GM04503 (cell line): Measurements from ENCODE around the gene MSRB3.
"Not testable (repeated sequence)": the region's sequence is repeated elsewhere in the genome, so short reads cannot be mapped to it uniquely, and the experiment has no call there.

Source experiments
- DNase-seq: peaks from one replicate; pipeline ENCODE4 v3.0.0-alpha.2; 2012; ENCODE audit warnings: low read depth

Gene MSRB3

GRCh38 chr12:65278576-65279368 lies at the start of gene MSRB3:
MSRB3 (plus strand) TSS chr12:65278683; CDS start chr12:65308580, 29,897 bp downstream.
- DNase-seq = peak; percentile 31

GRCh38 chr12:65229441-65229840 lies 49.0 kb upstream of the MSRB3 start:
- DNase-seq = peak; percentile 9

GRCh38 chr12:65232476-65233077 lies 45.9 kb upstream of the MSRB3 start:
- DNase-seq = no peak

- no peak for DNase-seq
Measured at GRCh38 chr12:65237153-65237552, 41.3 kb upstream of the MSRB3 start.

GRCh38 chr12:65238609-65239008 lies 39.9 kb upstream of the MSRB3 start:
- DNase-seq = no peak

GRCh38 chr12:65248656-65249633 lies 29.5 kb upstream of the MSRB3 start:
- DNase-seq = no peak

GRCh38 chr12:65252515-65252914 lies 26.0 kb upstream of the MSRB3 start:
- no peak for DNase-seq

GRCh38 chr12:65257986-65258385 lies 20.5 kb upstream of the MSRB3 start:
- DNase-seq = no peak

- DNase-seq = no peak
Measured at GRCh38 chr12:65259501-65259900, 19.0 kb upstream of the MSRB3 start.

- no peak for DNase-seq
Measured at GRCh38 chr12:65263777-65264176, 14.7 kb upstream of the MSRB3 start.

- no peak for DNase-seq
Measured at GRCh38 chr12:65266408-65266807, 12.1 kb upstream of the MSRB3 start.

GRCh38 chr12:65269603-65270002 lies 8.9 kb upstream of the MSRB3 start:
- DNase-seq = no peak

GRCh38 chr12:65274602-65275272 lies 3.7 kb upstream of the MSRB3 start:
- DNase-seq = no peak

- DNase-seq = no peak
Measured at GRCh38 chr12:65275627-65276026, 2.9 kb upstream of the MSRB3 start.

GRCh38 chr12:65276916-65277530 lies 1.5 kb upstream of the MSRB3 start:
- no peak for DNase-seq

- no peak for DNase-seq
Measured at GRCh38 chr12:65277994-65278575, 398 bp upstream of the MSRB3 start.

GRCh38 chr12:65279369-65280112 lies 1.1 kb downstream of the MSRB3 start:
- DNase-seq = no peak

- DNase-seq = no peak
Measured at GRCh38 chr12:65280306-65280705, 1.8 kb downstream of the MSRB3 start.

GRCh38 chr12:65282840-65283239 lies 4.4 kb downstream of the MSRB3 start:
- DNase-seq = no peak

GRCh38 chr12:65285532-65285931 lies 7.0 kb downstream of the MSRB3 start:
- not testable (repeated sequence) for DNase-seq
